NAMALWA (cell line): Measurements from ENCODE around the gene NRSN1.

Experiments used
- DNase-seq: peaks from one replicate; pipeline ENCODE4 v3.0.0-alpha.2; 2015; ENCODE audit warnings: low spot score

Gene NRSN1, protein sequence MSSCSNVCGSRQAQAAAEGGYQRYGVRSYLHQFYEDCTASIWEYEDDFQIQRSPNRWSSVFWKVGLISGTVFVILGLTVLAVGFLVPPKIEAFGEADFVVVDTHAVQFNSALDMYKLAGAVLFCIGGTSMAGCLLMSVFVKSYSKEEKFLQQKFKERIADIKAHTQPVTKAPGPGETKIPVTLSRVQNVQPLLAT

GRCh38 chr6:24125980-24126379 lies at the start of gene NRSN1:
Gene NRSN1, plus strand, starts transcription at chr6:24126215. Its CDS starts 8,113 bp downstream, at chr6:24134328.
- no peak for DNase-seq

- DNase-seq: no peak
Measured at GRCh38 chr6:24078200-24078599, 47.8 kb upstream of the NRSN1 start.

GRCh38 chr6:24079076-24079475 lies 46.9 kb upstream of the NRSN1 start:
- DNase-seq: no peak

GRCh38 chr6:24080711-24081110 lies 45.3 kb upstream of the NRSN1 start:
- DNase-seq: no peak

- no peak for DNase-seq
Measured at GRCh38 chr6:24089736-24090135, 36.3 kb upstream of the NRSN1 start.

DNA sequence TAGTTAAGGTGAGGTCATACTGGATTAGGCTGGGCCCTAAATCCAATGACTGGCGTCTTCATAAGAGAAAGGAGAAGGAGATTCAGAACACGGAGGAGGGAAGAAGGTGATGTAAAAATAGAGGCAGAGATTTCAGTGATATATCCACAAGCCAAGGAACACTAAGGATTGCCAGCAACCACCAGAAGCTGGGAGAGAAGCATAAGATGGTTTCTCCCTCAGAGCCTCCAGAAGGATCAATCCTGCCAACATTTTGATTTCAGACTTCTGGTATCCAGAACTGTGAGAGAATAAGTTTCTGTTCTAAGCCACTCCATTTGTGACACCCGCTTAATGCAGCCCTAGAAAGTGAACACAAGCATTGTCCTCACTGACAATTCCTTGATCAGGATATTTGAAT lies 33.6 kb upstream of the NRSN1 start:
- no peak for DNase-seq

DNA sequence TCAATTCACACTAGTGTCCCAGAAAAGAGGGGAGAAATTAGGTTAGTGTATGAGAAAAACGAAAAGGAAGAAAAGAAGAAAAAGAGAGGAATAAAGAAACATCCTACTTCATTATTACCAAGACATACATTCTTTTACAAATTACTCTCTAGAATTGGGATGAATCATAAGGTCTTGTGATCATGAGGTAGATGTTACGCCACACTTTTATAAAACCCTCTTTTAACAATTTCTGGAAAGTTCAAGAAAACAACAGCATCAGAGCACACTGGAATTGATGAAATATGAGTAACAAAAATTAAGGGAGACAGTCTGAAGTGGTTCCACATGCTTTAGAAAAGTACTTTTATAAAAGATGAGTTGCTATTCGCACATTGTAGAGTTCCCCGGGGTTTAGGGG lies 32.6 kb upstream of the NRSN1 start:
- no peak for DNase-seq

DNA sequence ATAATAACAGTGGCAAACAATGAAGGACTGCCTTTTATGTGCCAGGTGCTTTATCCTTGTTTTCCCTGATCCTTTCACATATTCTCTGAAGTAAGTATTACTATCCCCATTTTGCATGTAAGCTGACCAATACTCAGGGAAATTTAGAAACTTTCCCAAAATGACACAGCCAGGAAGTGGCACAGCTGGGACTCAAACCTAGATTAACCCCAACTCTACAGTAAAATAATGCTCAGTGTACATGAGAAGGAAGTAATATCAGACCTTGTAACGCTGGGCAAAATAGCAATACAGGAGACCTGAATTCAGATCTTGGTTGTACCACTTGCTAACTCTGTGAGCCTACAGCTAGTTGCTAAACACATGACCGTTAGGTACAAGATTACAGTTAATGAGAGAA lies 26.8 kb upstream of the NRSN1 start:
- DNase-seq: no peak

DNA sequence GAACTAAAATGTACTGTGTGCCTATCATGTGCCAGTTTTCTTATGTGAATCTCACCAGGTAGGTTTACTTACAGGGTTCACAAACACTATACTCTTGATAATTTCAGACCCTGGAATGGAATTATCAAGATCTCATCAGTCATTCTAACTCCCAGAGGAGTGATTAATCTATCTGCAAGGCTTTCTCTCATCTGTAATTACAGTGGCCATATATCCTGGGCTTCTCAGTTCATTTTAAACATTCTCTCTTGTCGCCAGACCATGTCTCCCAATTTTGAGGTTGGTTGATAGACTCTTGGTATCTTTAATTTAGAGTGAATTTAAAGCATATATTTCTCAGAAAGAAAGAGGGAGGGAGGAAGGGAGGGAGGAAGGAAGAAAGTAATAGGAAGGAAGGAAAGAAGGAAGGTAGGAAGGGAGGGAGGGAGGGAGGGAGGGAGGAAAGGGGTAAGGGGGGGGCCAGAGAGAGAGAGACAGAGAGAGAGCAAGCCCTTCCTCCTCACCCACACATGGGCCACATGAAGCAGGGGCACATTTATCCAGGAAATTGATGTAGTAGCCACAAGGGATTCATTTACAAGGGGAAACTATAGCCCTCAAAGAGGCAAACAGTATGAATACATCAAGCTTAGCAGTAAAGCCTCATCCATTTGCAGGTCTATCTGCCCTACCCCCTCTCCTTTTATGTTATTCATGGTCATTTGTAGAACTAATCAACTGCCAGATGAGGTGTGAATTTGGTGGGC lies 25.8 kb upstream of the NRSN1 start:
- no peak for DNase-seq

- no peak for DNase-seq
Measured at GRCh38 chr6:24100770-24101155, 25.3 kb upstream of the NRSN1 start.

DNA sequence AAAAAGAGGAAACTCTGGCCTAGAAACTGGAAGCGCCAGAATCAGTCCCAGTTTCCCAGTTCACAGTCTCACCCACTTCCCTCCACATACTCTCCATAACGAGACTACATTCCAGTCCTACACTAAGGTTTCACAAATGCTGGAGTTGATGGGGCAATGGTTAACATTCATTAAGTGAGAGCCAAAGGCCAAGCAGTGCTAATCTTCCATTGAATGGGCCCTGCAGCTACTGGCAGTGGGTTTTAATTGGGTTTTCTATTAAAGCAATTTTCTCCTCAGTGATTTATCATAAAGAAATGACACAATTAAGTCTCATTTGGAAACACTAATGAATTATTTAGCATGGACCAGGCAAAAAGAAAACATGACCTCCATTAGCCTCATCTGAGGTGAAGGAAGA lies 20.8 kb upstream of the NRSN1 start:
- no peak for DNase-seq

- no peak for DNase-seq
Measured at GRCh38 chr6:24106291-24106690, 19.7 kb upstream of the NRSN1 start.

GRCh38 chr6:24107294-24107693 lies 18.7 kb upstream of the NRSN1 start:
- DNase-seq: no peak

DNA sequence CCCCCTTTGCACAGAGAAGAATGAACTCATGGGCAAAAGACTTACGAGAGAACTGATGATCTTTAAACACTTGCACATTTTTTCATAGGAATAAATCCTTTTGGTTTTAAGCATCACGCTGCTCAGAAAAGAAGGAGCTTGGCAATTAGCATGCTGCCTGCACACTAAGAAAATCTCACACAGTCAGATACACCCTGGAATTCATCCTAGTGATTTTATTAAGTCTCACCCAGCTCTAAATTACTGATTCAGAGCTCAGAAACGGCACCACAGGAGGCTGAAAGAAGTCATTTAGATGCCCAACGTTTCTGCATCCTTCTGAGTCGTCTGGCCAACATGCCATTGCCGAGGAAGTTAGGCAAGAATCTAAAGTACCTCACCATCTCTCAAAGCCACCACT lies 18.0 kb upstream of the NRSN1 start:
- no peak for DNase-seq

DNA sequence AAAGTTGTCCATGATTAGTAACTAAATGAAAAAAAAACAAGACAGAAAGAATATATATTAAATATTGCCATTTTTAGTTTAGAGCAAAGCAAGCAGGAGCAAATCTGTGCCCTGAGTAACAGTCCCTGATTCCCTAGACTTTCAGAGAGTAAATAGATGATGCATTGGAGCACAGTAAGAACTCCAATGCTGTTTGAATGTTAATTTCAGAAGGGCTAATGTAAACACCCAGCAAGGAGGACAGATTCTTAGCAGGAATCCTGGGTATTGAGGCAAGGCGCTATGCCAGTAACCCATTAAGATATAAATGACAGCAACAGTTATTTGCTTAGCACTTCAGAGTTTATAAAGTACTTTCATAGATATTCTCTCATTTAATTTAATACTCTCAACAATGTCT lies 15.6 kb upstream of the NRSN1 start:
- DNase-seq: no peak

- DNase-seq: no peak
Measured at GRCh38 chr6:24113891-24114290, 12.1 kb upstream of the NRSN1 start.

GRCh38 chr6:24117021-24117420 lies 9.0 kb upstream of the NRSN1 start:
- DNase-seq: no peak

GRCh38 chr6:24122139-24122538 lies 3.9 kb upstream of the NRSN1 start:
- DNase-seq: no peak

DNA sequence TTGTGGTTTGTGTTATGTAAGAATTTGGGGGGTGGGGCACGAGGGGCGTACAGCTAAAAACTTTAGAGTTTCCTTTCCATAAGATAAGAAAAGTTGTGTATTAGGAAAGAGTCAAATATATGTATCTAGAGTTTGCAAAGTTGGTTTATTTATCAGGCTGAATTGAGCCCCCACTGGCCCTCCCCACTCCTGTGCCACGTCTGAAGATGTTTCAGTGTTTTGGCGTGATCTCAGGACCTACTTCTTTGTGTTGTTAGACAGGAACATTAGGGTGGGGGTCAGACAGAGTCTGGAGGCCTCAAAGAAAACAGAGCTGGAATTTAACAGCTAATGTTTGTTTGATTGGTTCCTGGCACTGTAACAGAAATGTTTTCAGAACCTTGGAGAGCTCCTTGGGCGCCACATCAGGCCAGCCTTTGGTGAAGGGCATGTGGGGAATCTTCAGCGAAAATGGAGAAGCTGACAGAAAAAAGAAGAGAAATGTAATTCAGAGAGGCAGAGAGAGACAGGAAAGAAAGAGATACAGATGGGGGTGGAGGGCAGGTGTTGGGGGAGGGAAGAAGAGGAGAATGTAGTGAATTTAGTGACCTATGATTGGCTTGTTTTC lies 674 bp downstream of the NRSN1 start:
- DNase-seq: peak; percentile 59

GRCh38 chr6:24127316-24127715 lies 1.3 kb downstream of the NRSN1 start:
- no peak for DNase-seq

DNA sequence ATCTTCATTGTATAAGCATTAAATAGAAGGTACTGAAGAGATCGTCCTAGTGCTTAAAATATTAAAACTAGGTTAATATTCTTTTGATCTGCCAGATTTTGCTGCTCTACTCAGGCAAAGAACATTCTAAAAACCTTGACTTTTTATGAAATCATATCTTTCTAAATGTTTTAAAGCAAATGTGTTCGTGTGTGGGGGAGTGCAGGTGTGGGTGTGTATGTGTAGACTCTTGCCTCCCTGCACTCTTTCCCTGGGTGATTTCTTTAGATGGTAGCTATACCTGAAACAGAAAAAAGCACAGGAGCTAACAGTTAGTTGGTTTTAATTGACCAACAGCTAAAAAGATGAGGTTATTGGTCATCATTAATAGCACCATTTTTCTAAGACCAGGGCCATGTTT lies 5.7 kb downstream of the NRSN1 start:
- no peak for DNase-seq

GRCh38 chr6:24139080-24139479 lies 13.1 kb downstream of the NRSN1 start:
- no peak for DNase-seq

DNA sequence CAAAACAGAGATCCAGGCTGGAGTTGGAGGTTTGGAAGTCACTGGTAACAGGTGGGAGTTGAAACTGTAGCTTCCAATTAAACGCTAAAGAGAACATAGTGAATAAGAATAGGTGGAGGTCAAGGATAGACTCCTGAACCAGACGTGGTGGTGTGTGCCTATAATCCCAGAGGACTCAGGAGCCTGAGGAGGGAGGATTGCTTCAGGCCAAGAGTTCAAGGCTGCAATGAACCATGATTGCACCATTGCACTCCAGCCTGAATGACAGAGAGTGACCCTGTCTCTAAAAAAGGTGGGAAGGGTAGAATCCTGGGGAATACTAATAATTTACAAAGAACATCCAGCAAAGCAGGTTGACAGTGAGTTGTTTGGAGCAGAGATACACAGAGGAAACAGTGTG lies 13.6 kb downstream of the NRSN1 start:
- no peak for DNase-seq

- no peak for DNase-seq
Measured at GRCh38 chr6:24140591-24140990, 14.6 kb downstream of the NRSN1 start.
